Measurements from ENCODE around the gene CDKN2A. TPM values are rescaled to one million over a fixed set of nuclear protein-coding genes. Genes with fewer than 3 reads are reported as not detected.
A peak's percentile ranks its signal among the peaks of the same experiment; 100 is the strongest.
"Not testable (repeated sequence)": the region's sequence is repeated elsewhere in the genome, so short reads cannot be mapped to it uniquely, and the experiment has no call there.

Gene CDKN2A
- total RNA-seq, 1 experiment from 2014 or later: 273 TPM

DNA sequence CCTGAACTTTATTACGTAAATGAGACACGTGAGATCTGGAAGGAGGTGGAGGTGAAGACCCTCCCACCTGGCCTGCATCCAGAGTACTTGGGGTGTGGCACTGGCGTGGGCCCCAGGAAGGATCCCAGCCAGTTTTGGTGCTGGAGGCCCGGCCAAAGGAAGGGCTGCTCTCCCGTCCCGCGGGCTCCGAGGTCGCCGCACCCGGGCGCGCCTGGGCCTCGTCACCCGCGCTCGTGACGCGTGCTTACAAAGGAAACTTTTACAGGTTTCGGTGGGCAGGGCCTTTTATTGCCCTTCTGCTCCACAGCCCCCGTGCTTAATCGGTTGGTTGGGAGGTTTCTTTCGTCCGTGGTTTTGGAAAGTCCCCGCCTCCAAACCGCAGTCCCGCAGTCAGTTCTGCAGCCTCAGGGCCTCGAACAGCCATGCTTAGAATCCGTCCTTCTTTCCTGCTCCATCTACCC is 29.2 kb downstream of the CDKN2A start:
- Histone ChIP-seq H3K9me2 (replicated peaks; ENCODE audit: low read length) (no peaks in the 10 kb centered on the region), H3K36me3 (ENCODE audit: low read depth, low read length) (peaks cover 4% of the 10 kb centered on the region), H4K20me1 (ENCODE audit: low read length) (no peaks in the 10 kb centered on the region), H3K4me1 (ENCODE audit: insufficient read depth, low read length) (no peaks in the 10 kb centered on the region; the same call in 1 of the 2 replicates), H3K27me3 (ENCODE audit: low read length) (no peaks in the 10 kb centered on the region), H3K4me2 (ENCODE audit: low read length) (peak overlapping the region; percentile 87), H2AFZ (ENCODE audit: low read length) (peak overlapping the region; percentile 61), H3K27ac (ENCODE audit: low read length) (peak overlapping the region; percentile 68), H3K9ac (ENCODE audit: low read length) (peak overlapping the region; percentile 84), H3K9me3 (ENCODE audit: low read length) (no peaks in the 10 kb centered on the region), H3F3A (ENCODE audit: low read length, unreplicated experiment) (no peaks in the 10 kb centered on the region), H3K79me2 (ENCODE audit: low read length) (no peaks in the 10 kb centered on the region), H3K4me3 (ENCODE audit: low read length) (peak overlapping the region; percentile 64)
- ChIA-PET POLR2A (ENCODE audit: unreplicated experiment) (no interaction called here), CTCF (no interaction called here)
- BruUV-seq (replicated peaks): TSS peak; percentile 34
- no peak for TF ChIP-seq EZH2 (IDR thresholded peaks at IDR 0.05; ENCODE audit: low read length, unreplicated experiment)
- no peak for TF ChIP-seq CTCF (conservative IDR thresholded peaks at IDR 0.05; ENCODE audit: low read depth, low read length)
- TF ChIP-seq EZH2phosphoT487 (IDR thresholded peaks at IDR 0.05; ENCODE audit: borderline replicate concordance, low read length): no peak
- intact Hi-C loops (cut with micrococcal nuclease): loop anchor here (2.0 kb wide), 1 partner anchor 152 kb away; no protein-coding TSS in a partner anchor
- peak; percentile 13 for DNase-seq
- ATAC-seq: peak; percentile 57

DNA sequence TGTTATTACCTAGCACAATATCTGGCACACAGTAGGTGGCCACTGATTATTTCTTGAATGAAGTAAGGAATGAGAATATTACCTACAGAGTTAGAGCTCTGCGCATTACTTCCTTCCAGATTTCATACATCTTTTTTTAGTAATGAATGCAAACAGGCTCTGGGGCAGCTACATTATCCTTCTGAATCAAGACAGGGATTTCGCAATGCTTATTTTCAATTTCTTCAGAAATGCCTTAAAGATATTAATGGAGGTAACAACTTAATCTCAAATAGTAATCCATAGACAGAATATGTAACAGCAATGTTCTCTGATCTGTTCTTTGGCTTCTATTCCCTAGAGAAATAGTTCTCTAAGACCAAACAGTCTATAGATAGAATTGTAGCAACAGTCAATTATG is 32.6 kb downstream of the CDKN2A start:
- Histone ChIP-seq H3K9me3 (ENCODE audit: low read length) (no peaks in the 10 kb centered on the region), H2AFZ (ENCODE audit: low read length) (no peak overlapping the region), H3K9me2 (replicated peaks; ENCODE audit: low read length) (no peaks in the 10 kb centered on the region), H3K4me2 (ENCODE audit: low read length) (no peak overlapping the region), H3K36me3 (ENCODE audit: low read depth, low read length) (no peaks in the 10 kb centered on the region), H3K79me2 (ENCODE audit: low read length) (no peaks in the 10 kb centered on the region), H3F3A (ENCODE audit: low read length, unreplicated experiment) (no peaks in the 10 kb centered on the region), H4K20me1 (ENCODE audit: low read length) (no peaks in the 10 kb centered on the region), H3K27ac (ENCODE audit: low read length) (no peak overlapping the region), H3K27me3 (ENCODE audit: low read length) (no peaks in the 10 kb centered on the region), H3K4me3 (ENCODE audit: low read length) (no peak overlapping the region), H3K4me1 (ENCODE audit: insufficient read depth, low read length) (no peaks in the 10 kb centered on the region; the same call in 1 of the 2 replicates), H3K9ac (ENCODE audit: low read length) (no peak overlapping the region)
- DNase-seq: no peak
- no TSS peak for BruUV-seq (replicated peaks)
- ChIA-PET POLR2A (ENCODE audit: unreplicated experiment) (no interaction called here), CTCF (no interaction called here)
- intact Hi-C loops (cut with micrococcal nuclease): no loop called here
- no peak for ATAC-seq
- TF ChIP-seq EZH2 (IDR thresholded peaks at IDR 0.05; ENCODE audit: low read length, unreplicated experiment) (no peak), EZH2phosphoT487 (IDR thresholded peaks at IDR 0.05; ENCODE audit: borderline replicate concordance, low read length) (no peak), CTCF (conservative IDR thresholded peaks at IDR 0.05; ENCODE audit: low read depth, low read length) (no peak)

- H3K4me2 ChIP-seq (ENCODE audit: low read length); H4K20me1 ChIP-seq (ENCODE audit: low read length); CTCF ChIA-PET; H3F3A ChIP-seq (ENCODE audit: low read length, unreplicated experiment); H3K4me3 ChIP-seq (ENCODE audit: low read length); H2AFZ ChIP-seq (ENCODE audit: low read length); DNase-seq; intact Hi-C loops (cut with micrococcal nuclease); ATAC-seq; H3K9me2 ChIP-seq (replicated peaks; ENCODE audit: low read length); H3K4me1 ChIP-seq (ENCODE audit: insufficient read depth, low read length); POLR2A ChIA-PET (ENCODE audit: unreplicated experiment); H3K9me3 ChIP-seq (ENCODE audit: low read length); H3K27ac ChIP-seq (ENCODE audit: low read length); BruUV-seq (replicated peaks); H3K79me2 ChIP-seq (ENCODE audit: low read length); H3K36me3 ChIP-seq (ENCODE audit: low read depth, low read length); H3K9ac ChIP-seq (ENCODE audit: low read length); H3K27me3 ChIP-seq (ENCODE audit: low read length): not testable (repeated sequence)
Measured at GRCh38 chr9:21959268-21959667, 34.9 kb downstream of the CDKN2A start.
